ENCODE measurements around the gene LDLR.

GRCh38 chr19:11174336-11174735 lies 85.1 kb downstream of the LDLR start:
- TF ChIP-seq MXI1 (IDR thresholded peaks at IDR 0.05; ENCODE audit: borderline replicate concordance, low read depth, low read length) (no peak), CTCF (conservative IDR thresholded peaks at IDR 0.05; ENCODE audit: low read depth, low read length) (no peak), POLR2A (IDR thresholded peaks at IDR 0.05; ENCODE audit: low read depth, low read length) (no peak), BHLHE40 (IDR thresholded peaks at IDR 0.05; ENCODE audit: low read depth, low read length) (no peak), USF2 (IDR thresholded peaks at IDR 0.05; ENCODE audit: low read depth, low read length) (no peak)
